B cell (primary cell): ENCODE results near the gene PLCB3. TPM values are rescaled to one million over a fixed set of nuclear protein-coding genes. Genes with fewer than 3 reads are reported as not detected.

Source experiments
- ATAC-seq: fragments of 200-7000 bp; cut with Tn5 transposase; one replicate; pipeline ENCODE4 v1.10.0; 2021; ENCODE audit warnings: low read depth, mild to moderate bottlenecking, moderate number of reproducible peaks, moderate library complexity
- CTCF ChIA-PET: fragments of 350-600 bp; sonication (Branson Sonifier 250); formaldehyde crosslinking; loops from one replicate; lab custom pipeline; 2021; ENCODE audit warnings: antibody characterized with exemption, inconsistent platforms; lab: Charles Lee
- POLR2A ChIA-PET: fragments of 350-600 bp; sonication (Branson Sonifier 250); formaldehyde crosslinking; loops from one replicate; lab custom pipeline; 2021; ENCODE audit warnings: antibody characterized with exemption; lab: Charles Lee
- DNase-seq: peaks from one replicate; pipeline ENCODE4 v3.0.0; 2013
- H2AFZ ChIP-seq: 2 replicates; pipeline ENCODE4 v1.6.1; 2012; ENCODE audit warnings: mild to moderate bottlenecking, low read depth, low read length; ENCODE audit not compliant: insufficient read depth, poor library complexity, severe bottlenecking
- H3K27ac ChIP-seq, 2 donors: 1 replicate in 1 of 2; 2 replicates in 1 of 2; pipeline ENCODE4 v1.5.1; 2012 to 2013; ENCODE audit warnings: low read length in 2 of 2, mild to moderate bottlenecking in 2 of 2, moderate library complexity in 1 of 2
- H3K27me3 ChIP-seq, 4 experiments: fragments of 200-600 bp in 1 of 4; sonication (generic) in 1 of 4; replicated peaks in 1 of 4; 1 replicate in 2 of 4; 2 replicates in 2 of 4; pipeline versions ENCODE4 v1.6.1 to v1.7.0; 2013 to 2016; ENCODE audit warnings: low read length in 3 of 4, mild to moderate bottlenecking in 2 of 4, mixed read lengths in 1 of 4, moderate library complexity in 1 of 4; ENCODE audit not compliant: insufficient read depth in 4 of 4, control insufficient read depth in 3 of 4; ENCODE audit errors: control extremely low read depth in 1 of 4
- H3K36me3 ChIP-seq, 2 experiments: replicated peaks in 1 of 2; 1 replicate in 1 of 2; 2 replicates in 1 of 2; pipeline versions ENCODE4 v1.6.1 to v1.7.1; 2013; ENCODE audit warnings: low read length in 1 of 2; ENCODE audit not compliant: insufficient read depth in 2 of 2, control insufficient read depth in 1 of 2; ENCODE audit errors: control extremely low read depth in 1 of 2, extremely low read depth in 1 of 2
- H3K4me1 ChIP-seq, 2 donors: fragments of 200-600 bp in 1 of 2; sonication (generic) in 1 of 2; 1 replicate in 1 of 2; 2 replicates in 1 of 2; pipeline versions ENCODE4 v1.5.1 to v1.6.1; 2013 to 2017; ENCODE audit warnings: low read length in 2 of 2; ENCODE audit not compliant: control insufficient read depth in 2 of 2, insufficient read depth in 2 of 2
- H3K4me2 ChIP-seq: replicated peaks from 2 replicates; pipeline ENCODE3; 2012; ENCODE audit warnings: mild to moderate bottlenecking, low read depth, low read length; ENCODE audit not compliant: poor library complexity, severe bottlenecking
- H3K4me3 ChIP-seq, 5 experiments: fragments of 200-600 bp in 1 of 5; sonication (generic) in 1 of 5; 1 replicate in 3 of 5; 2 replicates in 2 of 5; pipeline versions ENCODE4 v1.5.1 to v1.7.0; 2011 to 2016; ENCODE audit warnings: low read length in 4 of 5, mild to moderate bottlenecking in 4 of 5, low read depth in 2 of 5, control low read depth in 1 of 5, moderate library complexity in 1 of 5; ENCODE audit not compliant: insufficient read depth in 1 of 5; ENCODE audit errors: control extremely low read depth in 1 of 5, extremely low read depth in 1 of 5
- H3K79me2 ChIP-seq: fragments of 200-600 bp; sonication (generic); one replicate; pipeline ENCODE4 v1.6.0; 2016; ENCODE audit warnings: low read length; ENCODE audit not compliant: control insufficient read depth, insufficient read depth
- H3K9ac ChIP-seq: fragments of 200-600 bp; sonication (generic); 2 replicates; pipeline ENCODE4 v1.6.1; 2017; ENCODE audit warnings: mild to moderate bottlenecking, low read length, moderate library complexity
- H3K9me3 ChIP-seq, 3 donors: one replicate each; pipeline versions ENCODE4 v1.6.1 to v1.7.1; 2013; ENCODE audit warnings: low read length in 2 of 3; ENCODE audit not compliant: control insufficient read depth in 2 of 3, insufficient read depth in 1 of 3; ENCODE audit errors: control extremely low read depth in 1 of 3
- H4K20me1 ChIP-seq: 2 replicates; pipeline ENCODE4 v1.6.0; 2012; ENCODE audit warnings: mild to moderate bottlenecking, low read length; ENCODE audit not compliant: insufficient read depth, control insufficient read depth, poor library complexity, severe bottlenecking
- H3K27ac Mint-ChIP-seq: one replicate; pipeline ENCODE4 v1.8.0; 2021; ENCODE audit warnings: mixed read lengths
- H3K27me3 Mint-ChIP-seq: one replicate; pipeline ENCODE4 v1.8.0; 2021; ENCODE audit warnings: mixed read lengths
- H3K4me1 Mint-ChIP-seq: one replicate; pipeline ENCODE4 v1.8.0; 2021; ENCODE audit warnings: mixed read lengths
- H3K4me3 Mint-ChIP-seq: one replicate; pipeline ENCODE4 v1.8.0; 2021; ENCODE audit warnings: mixed read lengths
- H3K9me3 Mint-ChIP-seq: one replicate; pipeline ENCODE4 v1.8.0; 2022; ENCODE audit warnings: mixed read lengths; ENCODE audit not compliant: insufficient read depth
- CTCF ChIP-seq: fragments of 200-600 bp; IDR thresholded peaks from one replicate; pipeline ENCODE4 v1.8.0; 2022; ENCODE audit warnings: antibody characterized with exemption, mild to moderate bottlenecking
- EZH2 ChIP-seq: IDR thresholded peaks from 2 replicates; pipeline ENCODE4 v1.6.1; 2012; ENCODE audit warnings: borderline replicate concordance, low read depth, mild to moderate bottlenecking, moderate library complexity, low read length; ENCODE audit not compliant: insufficient read depth, poor library complexity, severe bottlenecking
- WGBS: methylation state at CpG from one replicate; pipeline ENCODE4 v1.1.5; 2013; ENCODE audit warnings: missing lambda C conversion rate; ENCODE audit not compliant: insufficient coverage; 5-methylcytosine and 5-hydroxymethylcytosine counted together
- intact Hi-C: fragments of 100-400 bp; cut with micrococcal nuclease; formaldehyde crosslinking; loops from one replicate; pipeline ENCODE4 v1.10.0; 2022
- polyA plus RNA-seq: library from polyadenylated mRNA; depleted of rRNA; stranded (reverse); fragments of >200 nt; gene quantifications from 2 replicates; pipeline ENCODE4 v1.2.3, GENCODE V29; 2012
- total RNA-seq, 2 donors: library from RNA; stranded (reverse); fragments of 120-200 nt in 1 of 2; gene quantifications; 1 replicate in 1 of 2; 2 replicates in 1 of 2; pipeline versions ENCODE4 v1.2.3 to v1.2.4, GENCODE V29; 2013 to 2022

PLCB3 gene
- total and polyA plus RNA-seq, 2 donors (not counting 1 experiment from before 2014, with no cell fraction given): 3.0 to 8.1 TPM

- Mint-ChIP-seq H3K27ac (no peak overlapping the region), H3K4me1 (peaks cover 36% of the 10 kb centered on the region), H3K4me3 (no peak overlapping the region), H3K27me3 (no peaks in the 10 kb centered on the region), H3K9me3 (no peaks in the 10 kb centered on the region)
- intact Hi-C loops: loop anchor here (1.0 to 10.0 kb wide), 3 partner anchors 66 to 451 kb away; no protein-coding TSS in a partner anchor
- Histone ChIP-seq H3K4me1 (peaks cover 29 to 38% of the 10 kb centered on the region in 2 donors), H3K4me2 (no peak overlapping the region), H3K36me3 (peaks cover 0 to 44% of the 10 kb centered on the region in 2 experiments), H3K9ac (no peak overlapping the region), H4K20me1 (peaks cover 9% of the 10 kb centered on the region), H2AFZ (no peak overlapping the region), H3K79me2 (peaks cover 24% of the 10 kb centered on the region), H3K27me3 (no peaks in the 10 kb centered on the region), H3K27ac (no peak overlapping the region), H3K4me3 (no peak overlapping the region), H3K9me3 (no peaks in the 10 kb centered on the region)
- POLR2A ChIA-PET: interaction anchor here (0.7 to 4.8 kb wide), 3 partner anchors 22 to 101 kb away, joined by 6 to 78 read pairs (median 21); partner anchors contain the start of genes ESRRA, NUDT22 and TRPT1
- ATAC-seq: no peak
- 97% methylated on average over 24 of the region's 27 CpGs for WGBS
- CTCF ChIA-PET: interaction anchor here (1.2 to 10.3 kb wide), 19 partner anchors 8 to 451 kb away, joined by 4 to 243 read pairs (median 11); partner anchors contain the start of genes CATSPERZ, DNAJC4, ESRRA and NUDT22
- TF ChIP-seq EZH2 (no peak), CTCF (no peak)
- no peak for DNase-seq
Observed at GRCh38 chr11:64203421-64204079, 47.8 kb upstream of the PLCB3 start.

GRCh38 chr11:64204080-64204440 is 47.3 kb upstream of the PLCB3 start:
- H4K20me1 ChIP-seq: peaks cover 14% of the 10 kb centered on the region
- H3K4me1 Mint-ChIP-seq: peaks cover 41% of the 10 kb centered on the region
- H3K4me3 ChIP-seq: no peak overlapping the region
- ChIA-PET POLR2A (interaction anchor here (0.7 to 4.8 kb wide), 9 partner anchors 22 to 449 kb away, joined by 3 to 78 read pairs (median 6); partner anchors contain the start of genes ESRRA, FKBP2, NUDT22 and PPP1R14B), CTCF (interaction anchor here (0.6 to 10.3 kb wide), 38 partner anchors 9 to 450 kb away, joined by 3 to 243 read pairs (median 6); partner anchors contain the start of genes BAD, CATSPERZ, DNAJC4 and ESRRA)
- no peak for ATAC-seq
- H3K36me3 ChIP-seq: peaks cover 0 to 47% of the 10 kb centered on the region in 2 experiments
- H3K79me2 ChIP-seq: peaks cover 29% of the 10 kb centered on the region
- TF ChIP-seq CTCF: no peak
- no peak for TF ChIP-seq EZH2
- no peak overlapping the region for H2AFZ ChIP-seq
- H3K9ac ChIP-seq: no peak overlapping the region
- no peak for DNase-seq
- H3K4me2 ChIP-seq: no peak overlapping the region
- H3K27me3 ChIP-seq: no peaks in the 10 kb centered on the region
- H3K9me3 Mint-ChIP-seq: no peaks in the 10 kb centered on the region
- intact Hi-C loops: loop anchor here (1.0 to 10.0 kb wide), 3 partner anchors 65 to 451 kb away; no protein-coding TSS in a partner anchor
- 97% methylated on average over 6 of the region's 16 CpGs for WGBS
- peak overlapping the region; percentile 26 for H3K27ac Mint-ChIP-seq
- no peak overlapping the region for H3K27ac ChIP-seq
- no peaks in the 10 kb centered on the region for H3K9me3 ChIP-seq
- H3K4me3 Mint-ChIP-seq: no peak overlapping the region
- peaks cover 30 to 43% of the 10 kb centered on the region in 2 donors for H3K4me1 ChIP-seq
- H3K27me3 Mint-ChIP-seq: no peaks in the 10 kb centered on the region
